Activated naive CD4-positive, alpha-beta T cell treated with anti-CD3 and anti-CD28 coated beads, Interleukin-2, amount 10 ng/mL, durations not matched to agents 7 days and 5 days (primary cell): ENCODE results near the gene LRRC4C.

Source experiments
- CTCF ChIA-PET: fragments of 350-600 bp; sonication (Branson Sonifier 250); formaldehyde crosslinking; loops from one replicate; lab custom pipeline; 2021; ENCODE audit warnings: antibody characterized with exemption; lab: Charles Lee
- DNase-seq: peaks from one replicate; pipeline ENCODE4 v3.0.0-alpha.2; 2020
- H3K27ac Mint-ChIP-seq: one replicate; pipeline ENCODE4 v1.8.0; 2021; ENCODE audit warnings: mild to moderate bottlenecking, moderate library complexity, mixed read lengths
- H3K27me3 Mint-ChIP-seq: one replicate; pipeline ENCODE4 v1.8.0; 2021; ENCODE audit warnings: mild to moderate bottlenecking, mixed read lengths
- H3K36me3 Mint-ChIP-seq: one replicate; pipeline ENCODE4 v1.8.0; 2021; ENCODE audit warnings: mixed read lengths
- H3K4me1 Mint-ChIP-seq: one replicate; pipeline ENCODE4 v1.8.0; 2021; ENCODE audit warnings: mixed read lengths
- H3K4me3 Mint-ChIP-seq: one replicate; pipeline ENCODE4 v1.8.0; 2021; ENCODE audit warnings: mild to moderate bottlenecking, moderate library complexity, mixed read lengths
- H3K9me3 Mint-ChIP-seq: one replicate; pipeline ENCODE4 v1.8.0; 2021; ENCODE audit warnings: mixed read lengths

The LRRC4C gene

GRCh38 chr11:41119484-41119883 lies 340.0 kb downstream of the LRRC4C start:
- Mint-ChIP-seq H3K27me3 (no peaks in the 10 kb centered on the region), H3K9me3 (peaks cover 14% of the 10 kb centered on the region), H3K36me3 (no peaks in the 10 kb centered on the region), H3K4me3 (no peak overlapping the region), H3K27ac (no peak overlapping the region), H3K4me1 (no peaks in the 10 kb centered on the region)
- DNase-seq: no peak
- CTCF ChIA-PET: no interaction called here

GRCh38 chr11:41118521-41118920 lies 340.9 kb downstream of the LRRC4C start:
- H3K36me3 Mint-ChIP-seq: no peaks in the 10 kb centered on the region
- H3K4me3 Mint-ChIP-seq: no peak overlapping the region
- peaks cover 10% of the 10 kb centered on the region for H3K9me3 Mint-ChIP-seq
- H3K27ac Mint-ChIP-seq: no peak overlapping the region
- no peak for DNase-seq
- H3K4me1 Mint-ChIP-seq: no peaks in the 10 kb centered on the region
- CTCF ChIA-PET: no interaction called here
- no peaks in the 10 kb centered on the region for H3K27me3 Mint-ChIP-seq

- Mint-ChIP-seq H3K4me3 (no peak overlapping the region), H3K27me3 (no peaks in the 10 kb centered on the region), H3K27ac (no peak overlapping the region), H3K9me3 (peaks cover 7% of the 10 kb centered on the region), H3K4me1 (no peaks in the 10 kb centered on the region), H3K36me3 (no peaks in the 10 kb centered on the region)
- no peak for DNase-seq
- CTCF ChIA-PET: no interaction called here
These were observed 342.5 kb downstream of the LRRC4C start for GRCh38 chr11:41116970-41117369.

GRCh38 chr11:41115066-41115465 lies 344.4 kb downstream of the LRRC4C start:
- DNase-seq: no peak
- CTCF ChIA-PET: no interaction called here
- no peaks in the 10 kb centered on the region for H3K36me3 Mint-ChIP-seq
- no peaks in the 10 kb centered on the region for H3K9me3 Mint-ChIP-seq
- H3K4me3 Mint-ChIP-seq: no peak overlapping the region
- H3K4me1 Mint-ChIP-seq: no peaks in the 10 kb centered on the region
- no peaks in the 10 kb centered on the region for H3K27me3 Mint-ChIP-seq
- no peak overlapping the region for H3K27ac Mint-ChIP-seq

GRCh38 chr11:41113160-41113559 lies 346.3 kb downstream of the LRRC4C start:
- H3K4me1 Mint-ChIP-seq: no peaks in the 10 kb centered on the region
- no peaks in the 10 kb centered on the region for H3K27me3 Mint-ChIP-seq
- H3K4me3 Mint-ChIP-seq: no peak overlapping the region
- CTCF ChIA-PET: no interaction called here
- H3K27ac Mint-ChIP-seq: no peak overlapping the region
- H3K36me3 Mint-ChIP-seq: no peaks in the 10 kb centered on the region
- no peak for DNase-seq
- H3K9me3 Mint-ChIP-seq: no peaks in the 10 kb centered on the region

- Mint-ChIP-seq H3K9me3 (peaks cover 1% of the 10 kb centered on the region), H3K36me3 (no peaks in the 10 kb centered on the region), H3K27ac (no peak overlapping the region), H3K4me3 (no peak overlapping the region), H3K4me1 (no peaks in the 10 kb centered on the region), H3K27me3 (no peaks in the 10 kb centered on the region)
- CTCF ChIA-PET: no interaction called here
- no peak for DNase-seq
These were observed 348.9 kb downstream of the LRRC4C start for GRCh38 chr11:41110527-41110926.

- H3K27ac Mint-ChIP-seq: no peak overlapping the region
- H3K27me3 Mint-ChIP-seq: no peaks in the 10 kb centered on the region
- H3K36me3 Mint-ChIP-seq: no peaks in the 10 kb centered on the region
- no peaks in the 10 kb centered on the region for H3K4me1 Mint-ChIP-seq
- CTCF ChIA-PET: no interaction called here
- no peak overlapping the region for H3K4me3 Mint-ChIP-seq
- no peak for DNase-seq
- peaks cover 9% of the 10 kb centered on the region for H3K9me3 Mint-ChIP-seq
These were observed 357.0 kb downstream of the LRRC4C start for GRCh38 chr11:41102471-41102870.

GRCh38 chr11:41099654-41100053 lies 359.8 kb downstream of the LRRC4C start:
- Mint-ChIP-seq H3K27ac (no peak overlapping the region), H3K36me3 (no peaks in the 10 kb centered on the region), H3K27me3 (no peaks in the 10 kb centered on the region), H3K4me3 (no peak overlapping the region), H3K9me3 (peaks cover 17% of the 10 kb centered on the region), H3K4me1 (no peaks in the 10 kb centered on the region)
- CTCF ChIA-PET: no interaction called here
- DNase-seq: no peak

- H3K4me3 Mint-ChIP-seq: no peak overlapping the region
- CTCF ChIA-PET: no interaction called here
- no peaks in the 10 kb centered on the region for H3K4me1 Mint-ChIP-seq
- H3K27ac Mint-ChIP-seq: no peak overlapping the region
- DNase-seq: no peak
- H3K27me3 Mint-ChIP-seq: no peaks in the 10 kb centered on the region
- H3K36me3 Mint-ChIP-seq: no peaks in the 10 kb centered on the region
- H3K9me3 Mint-ChIP-seq: peaks cover 12% of the 10 kb centered on the region
These were observed 374.3 kb downstream of the LRRC4C start for GRCh38 chr11:41085123-41085522.

GRCh38 chr11:41081756-41082285 lies 377.6 kb downstream of the LRRC4C start:
- CTCF ChIA-PET: no interaction called here
- H3K27me3 Mint-ChIP-seq: no peaks in the 10 kb centered on the region
- H3K4me1 Mint-ChIP-seq: no peaks in the 10 kb centered on the region
- H3K9me3 Mint-ChIP-seq: peaks cover 24% of the 10 kb centered on the region
- H3K4me3 Mint-ChIP-seq: no peak overlapping the region
- no peaks in the 10 kb centered on the region for H3K36me3 Mint-ChIP-seq
- no peak overlapping the region for H3K27ac Mint-ChIP-seq
- DNase-seq: no peak

GRCh38 chr11:41074318-41074717 lies 385.1 kb downstream of the LRRC4C start:
- Mint-ChIP-seq H3K36me3 (no peaks in the 10 kb centered on the region), H3K27me3 (no peaks in the 10 kb centered on the region), H3K4me1 (no peaks in the 10 kb centered on the region), H3K9me3 (peaks cover 38% of the 10 kb centered on the region), H3K27ac (no peak overlapping the region), H3K4me3 (no peak overlapping the region)
- DNase-seq: no peak
- CTCF ChIA-PET: no interaction called here

- Mint-ChIP-seq H3K27ac (no peak overlapping the region), H3K4me1 (no peaks in the 10 kb centered on the region), H3K4me3 (no peak overlapping the region), H3K27me3 (no peaks in the 10 kb centered on the region), H3K9me3 (peaks cover 36% of the 10 kb centered on the region), H3K36me3 (no peaks in the 10 kb centered on the region)
- CTCF ChIA-PET: interaction anchor here (0.7 kb wide), 1 partner anchor 78 kb away, joined by 3 read pairs; no protein-coding TSS in a partner anchor
- DNase-seq: no peak
These were observed 394.0 kb downstream of the LRRC4C start for GRCh38 chr11:41065432-41065831.

GRCh38 chr11:41058138-41058537 lies 401.3 kb downstream of the LRRC4C start:
- Mint-ChIP-seq H3K9me3 (peaks cover 17% of the 10 kb centered on the region), H3K27me3 (no peaks in the 10 kb centered on the region), H3K4me1 (no peaks in the 10 kb centered on the region), H3K36me3 (no peaks in the 10 kb centered on the region), H3K27ac (no peak overlapping the region), H3K4me3 (no peak overlapping the region)
- CTCF ChIA-PET: no interaction called here
- DNase-seq: no peak

GRCh38 chr11:41056892-41057569 lies 402.4 kb downstream of the LRRC4C start:
- DNase-seq: no peak
- Mint-ChIP-seq H3K4me1 (no peaks in the 10 kb centered on the region), H3K36me3 (no peaks in the 10 kb centered on the region), H3K27ac (no peak overlapping the region), H3K9me3 (peaks cover 15% of the 10 kb centered on the region), H3K27me3 (no peaks in the 10 kb centered on the region), H3K4me3 (no peak overlapping the region)
- CTCF ChIA-PET: no interaction called here

GRCh38 chr11:41053894-41054293 lies 405.6 kb downstream of the LRRC4C start:
- Mint-ChIP-seq H3K9me3 (peaks cover 12% of the 10 kb centered on the region), H3K36me3 (no peaks in the 10 kb centered on the region), H3K4me1 (no peaks in the 10 kb centered on the region), H3K27me3 (no peaks in the 10 kb centered on the region), H3K27ac (no peak overlapping the region), H3K4me3 (no peak overlapping the region)
- CTCF ChIA-PET: no interaction called here
- no peak for DNase-seq
